Endothelial cell (in vitro differentiated cells): ENCODE data around the gene SEC22A. TPM values are rescaled to one million over a fixed set of nuclear protein-coding genes. Genes with fewer than 3 reads are reported as not detected.
A peak's percentile ranks its signal among the peaks of the same experiment; 100 is the strongest.

Source experiments
- DNase-seq: peaks from one replicate; pipeline ENCODE4 v3.0.0; 2021; ENCODE audit warnings: low spot score
- H3K27ac Mint-ChIP-seq: one replicate; pipeline ENCODE4 v1.8.0; 2021; ENCODE audit warnings: mixed read lengths, inconsistent platforms; ENCODE audit not compliant: unreplicated experiment
- H3K27me3 Mint-ChIP-seq: one replicate; pipeline ENCODE4 v1.8.0; 2021; ENCODE audit warnings: mild to moderate bottlenecking, moderate library complexity, mixed read lengths, inconsistent platforms; ENCODE audit not compliant: unreplicated experiment
- H3K36me3 Mint-ChIP-seq: one replicate; pipeline ENCODE4 v1.8.0; 2021; ENCODE audit warnings: mild to moderate bottlenecking, low read depth, mixed read lengths, inconsistent platforms; ENCODE audit not compliant: unreplicated experiment
- H3K4me1 Mint-ChIP-seq: one replicate; pipeline ENCODE4 v1.8.0; 2021; ENCODE audit warnings: mild to moderate bottlenecking, mixed read lengths, inconsistent platforms; ENCODE audit not compliant: unreplicated experiment
- H3K4me3 Mint-ChIP-seq: one replicate; pipeline ENCODE4 v1.8.0; 2021; ENCODE audit warnings: mild to moderate bottlenecking, mixed read lengths, inconsistent platforms; ENCODE audit not compliant: unreplicated experiment
- H3K9me3 Mint-ChIP-seq: one replicate; pipeline ENCODE4 v1.8.0; 2021; ENCODE audit warnings: mixed read lengths, inconsistent platforms; ENCODE audit not compliant: unreplicated experiment
- CTCF ChIP-seq: fragments of 200-600 bp; sonication (generic); IDR thresholded peaks from one replicate; pipeline ENCODE4 v1.5.0; 2021; ENCODE audit warnings: antibody characterized with exemption; ENCODE audit not compliant: unreplicated experiment
- total RNA-seq: library from RNA; stranded (reverse); fragmentation: NEBNext Ultra II Directional; extraction: Animal tissue kit (Norgen Biotek cat#: 25700); gene quantifications from one replicate; pipeline ENCODE4 v1.2.1, GENCODE V29; 2021; ENCODE audit not compliant: unreplicated experiment

Gene SEC22A
- total RNA-seq, 1 donor from 2014 or later, result 14.9 TPM

- H3K4me1 Mint-ChIP-seq, result peaks cover 17% of the 10 kb centered on the region
- no peaks in the 10 kb centered on the region for H3K9me3 Mint-ChIP-seq
- peaks cover 13% of the 10 kb centered on the region for H3K27me3 Mint-ChIP-seq
- DNase-seq, result no peak
- no peak overlapping the region for H3K27ac Mint-ChIP-seq
- peaks cover 37% of the 10 kb centered on the region for H3K36me3 Mint-ChIP-seq
- TF ChIP-seq CTCF, result no peak
- H3K4me3 Mint-ChIP-seq, result no peak overlapping the region
These were observed 46.2 kb upstream of the SEC22A start for GRCh38 chr3:123155471-123156011.

GRCh38 chr3:123156276-123156995 lies 45.3 kb upstream of the SEC22A start:
- peaks cover 17% of the 10 kb centered on the region for H3K4me1 Mint-ChIP-seq
- DNase-seq, result no peak

GRCh38 chr3:123157209-123157597 lies 44.5 kb upstream of the SEC22A start:
- no peaks in the 10 kb centered on the region for H3K9me3 Mint-ChIP-seq
- H3K27me3 Mint-ChIP-seq, result peaks cover 8% of the 10 kb centered on the region
- H3K4me1 Mint-ChIP-seq, result peaks cover 17% of the 10 kb centered on the region
- DNase-seq, result no peak
- no peak overlapping the region for H3K4me3 Mint-ChIP-seq
- H3K36me3 Mint-ChIP-seq, result peaks cover 21% of the 10 kb centered on the region
- TF ChIP-seq CTCF, result no peak
- H3K27ac Mint-ChIP-seq, result no peak overlapping the region

More at GRCh38 chr3:123156276-123156995, 45.3 kb upstream of the SEC22A start:
- Mint-ChIP-seq H3K27me3 (peaks cover 11% of the 10 kb centered on the region), H3K27ac (no peak overlapping the region), H3K9me3 (no peaks in the 10 kb centered on the region), H3K4me3 (no peak overlapping the region), H3K36me3 (peaks cover 28% of the 10 kb centered on the region)
- no peak for TF ChIP-seq CTCF

- Mint-ChIP-seq H3K36me3 (peaks cover 17% of the 10 kb centered on the region), H3K9me3 (no peaks in the 10 kb centered on the region), H3K4me3 (peak overlapping the region; percentile 71), H3K4me1 (peaks cover 17% of the 10 kb centered on the region), H3K27ac (no peak overlapping the region), H3K27me3 (peaks cover 7% of the 10 kb centered on the region)
- no peak for DNase-seq
- TF ChIP-seq CTCF, result no peak
These were observed 44.0 kb upstream of the SEC22A start for GRCh38 chr3:123157598-123158287.

- Mint-ChIP-seq H3K27ac (no peak overlapping the region), H3K4me1 (peaks cover 16% of the 10 kb centered on the region), H3K9me3 (no peaks in the 10 kb centered on the region), H3K4me3 (peak overlapping the region; percentile 3), H3K27me3 (peaks cover 3% of the 10 kb centered on the region), H3K36me3 (peaks cover 16% of the 10 kb centered on the region)
- DNase-seq, result no peak
- TF ChIP-seq CTCF, result no peak
These were observed 43.4 kb upstream of the SEC22A start for GRCh38 chr3:123158330-123158729.
